Stimulated activated CD4-positive, alpha-beta T cell treated with anti-CD3 and anti-CD28 coated beads, TNF-alpha, amount 100 ng/mL, for 4 hours (primary cell): Measurements from ENCODE around the gene EHBP1.

ENCODE experiments used
- DNase-seq, 3 experiments: peaks; one replicate each; pipeline ENCODE4 v3.0.0-alpha.2; 2020; ENCODE audit warnings: low read depth in 3 of 3

The EHBP1 gene

DNA sequence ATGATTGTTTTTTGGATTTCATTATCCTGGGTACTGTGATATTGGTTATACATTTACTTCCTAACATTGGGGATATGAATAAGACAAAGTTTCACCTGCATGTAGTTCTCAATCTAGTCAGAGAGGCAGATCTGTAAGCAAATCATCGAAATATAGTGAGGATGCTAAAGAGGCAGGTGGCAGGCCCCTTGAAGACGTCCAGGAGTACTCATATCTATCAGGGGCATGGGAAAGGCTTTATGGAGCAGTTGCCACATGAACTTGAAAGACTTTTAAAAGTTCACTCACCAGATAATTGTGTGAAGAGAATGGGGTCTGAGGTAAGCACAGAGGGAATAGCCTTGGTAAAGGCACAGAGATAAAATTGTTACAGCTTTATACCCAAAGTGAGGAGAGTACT is 78.8 kb downstream of the EHBP1 start:
- DNase-seq = no peak

- no peak for DNase-seq
Measured at GRCh38 chr2:62785216-62785615, 79.7 kb downstream of the EHBP1 start.

GRCh38 chr2:62785810-62786597 is 80.5 kb downstream of the EHBP1 start:
- DNase-seq = no peak

DNA sequence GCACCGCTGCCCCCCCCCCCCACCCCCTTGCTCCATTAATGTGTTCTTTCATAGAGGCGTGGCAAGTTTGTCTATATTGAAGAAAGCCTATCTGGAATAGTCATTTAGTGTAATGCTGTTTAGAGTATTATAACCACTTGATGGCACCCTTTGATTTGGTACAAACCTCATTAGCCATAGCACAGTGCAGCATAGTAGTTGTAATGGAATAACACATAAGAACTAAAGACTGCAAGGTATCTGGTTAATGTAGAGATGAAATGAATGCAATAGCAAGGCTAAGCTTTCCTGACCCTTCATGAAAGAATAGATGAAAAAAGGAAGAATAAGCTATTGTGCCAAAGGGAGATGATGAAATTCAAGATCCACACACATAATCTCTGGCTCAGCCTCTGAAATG is 81.9 kb downstream of the EHBP1 start:
- DNase-seq = no peak

DNA sequence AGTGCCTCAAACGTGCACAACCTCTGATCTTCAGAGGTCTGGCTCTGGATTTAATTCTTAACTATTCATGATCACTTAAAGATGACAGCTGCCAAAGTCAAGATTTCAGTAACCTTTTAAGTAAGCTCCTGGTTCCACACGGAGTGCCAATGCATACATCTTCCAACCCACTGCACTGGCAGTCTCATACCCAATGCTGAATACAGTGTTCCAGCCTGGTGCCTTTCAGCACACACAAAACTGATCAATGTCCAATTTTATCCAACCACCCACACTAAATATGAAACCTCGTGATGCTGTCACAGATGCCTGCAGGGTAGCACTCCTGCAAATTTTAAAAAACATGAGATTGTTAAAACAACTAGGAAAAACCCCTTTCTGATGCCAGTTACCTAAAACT is 84.0 kb downstream of the EHBP1 start:
- DNase-seq = no peak

GRCh38 chr2:62789918-62790317 is 84.4 kb downstream of the EHBP1 start:
- no peak for DNase-seq

- no peak for DNase-seq
Measured at GRCh38 chr2:62792408-62792807, 86.9 kb downstream of the EHBP1 start.

- DNase-seq = no peak
Measured at GRCh38 chr2:62793213-62793612, 87.7 kb downstream of the EHBP1 start.

GRCh38 chr2:62794791-62795190 is 89.3 kb downstream of the EHBP1 start:
- DNase-seq = no peak

GRCh38 chr2:62795341-62795740 is 89.8 kb downstream of the EHBP1 start:
- no peak for DNase-seq

GRCh38 chr2:62797107-62797506 is 91.6 kb downstream of the EHBP1 start:
- no peak for DNase-seq

GRCh38 chr2:62800618-62801017 is 95.1 kb downstream of the EHBP1 start:
- no peak for DNase-seq

- DNase-seq = no peak
Measured at GRCh38 chr2:62801110-62801509, 95.6 kb downstream of the EHBP1 start.

GRCh38 chr2:62801814-62802523 is 96.5 kb downstream of the EHBP1 start:
- no peak for DNase-seq

DNA sequence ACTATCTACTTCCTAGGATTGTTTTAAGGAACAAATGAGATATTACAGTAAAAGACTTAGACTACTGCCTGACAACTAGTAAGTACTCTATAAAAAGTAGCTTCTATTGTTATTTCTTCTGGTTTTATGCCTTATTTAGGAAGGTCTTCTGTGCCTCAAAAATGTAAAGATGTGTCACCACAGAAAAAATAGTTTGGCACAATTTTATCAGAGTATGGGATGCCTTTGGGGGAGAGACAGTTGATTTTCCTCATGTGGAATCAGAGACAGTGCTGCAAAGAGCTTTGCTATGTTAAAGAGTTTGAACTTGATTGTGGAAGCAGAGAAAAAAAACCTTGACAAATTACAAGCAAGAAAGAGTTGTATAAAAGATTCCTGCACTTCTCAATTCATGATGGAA is 98.4 kb downstream of the EHBP1 start:
- DNase-seq = no peak

- DNase-seq = no peak
Measured at GRCh38 chr2:62806231-62806630, 100.7 kb downstream of the EHBP1 start.

DNA sequence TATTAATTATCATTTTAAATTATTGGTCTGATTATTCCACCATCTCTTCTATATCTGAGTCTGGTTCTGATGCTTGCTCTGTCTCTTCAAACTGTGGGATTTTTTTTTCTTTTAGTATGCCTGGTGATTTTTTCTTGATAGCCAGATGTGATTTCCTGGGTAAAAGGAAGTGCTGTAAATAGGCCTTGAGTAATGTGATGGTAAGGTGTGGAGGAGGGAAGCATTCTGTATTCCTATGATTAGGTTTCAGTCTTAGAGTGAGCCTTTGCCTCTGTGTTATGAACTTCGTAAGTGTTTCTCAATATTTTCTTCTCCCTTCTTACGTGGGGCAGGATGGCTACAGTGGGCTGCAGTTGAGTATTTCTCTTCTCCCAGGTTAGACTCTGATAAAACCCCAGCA is 103.0 kb downstream of the EHBP1 start:
- no peak for DNase-seq

GRCh38 chr2:62811086-62811485 is 105.6 kb downstream of the EHBP1 start:
- no peak for DNase-seq

- no peak for DNase-seq
Measured at GRCh38 chr2:62811972-62812371, 106.5 kb downstream of the EHBP1 start.

GRCh38 chr2:62812921-62813825 is 107.7 kb downstream of the EHBP1 start:
- DNase-seq = no peak

DNA sequence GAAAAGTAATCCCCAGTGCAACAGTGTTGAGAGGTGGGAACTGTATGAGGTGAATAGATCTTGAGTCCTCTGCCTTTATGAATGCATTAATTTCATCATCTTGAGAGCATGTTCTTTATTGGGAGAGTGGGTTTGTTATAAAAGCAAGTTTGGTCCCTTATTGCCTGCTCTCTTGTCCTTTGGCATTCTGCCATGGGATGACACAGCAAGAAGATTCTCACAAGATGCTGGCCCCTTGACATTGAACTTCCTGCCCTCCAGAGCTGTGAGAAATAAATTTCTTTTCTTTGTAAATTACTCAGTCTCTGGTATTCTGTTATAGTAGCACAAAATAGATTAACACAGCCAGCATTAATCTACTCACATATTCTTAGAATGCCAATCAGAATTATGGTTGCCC is 108.6 kb downstream of the EHBP1 start:
- DNase-seq = no peak

DNA sequence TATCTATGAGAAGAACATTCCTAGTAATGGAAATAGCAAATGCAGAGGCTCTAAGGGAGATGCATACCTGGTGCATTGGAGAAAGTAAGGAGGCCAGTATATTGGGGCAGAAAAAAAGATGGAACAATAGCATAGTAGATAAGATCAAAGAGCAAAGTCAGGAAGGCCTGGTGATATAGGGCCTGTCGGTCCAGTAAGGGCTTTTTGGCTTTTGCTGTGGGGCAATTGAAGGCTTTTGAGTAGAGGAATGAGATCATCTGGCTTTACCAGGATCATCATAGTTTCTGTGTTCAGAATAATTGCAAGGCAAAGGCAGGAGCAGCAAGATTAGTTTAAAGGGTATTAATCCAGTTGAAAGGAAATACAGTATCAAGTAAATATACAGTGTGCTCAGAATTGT is 111.8 kb downstream of the EHBP1 start:
- no peak for DNase-seq
